ENCODE data around the gene PALLD.

The PALLD gene

GRCh38 chr4:168887809-168888208 is 391.0 kb downstream of the PALLD start:
- H3K4me3 ChIP-seq (ENCODE audit: low read depth, low read length), result no peak overlapping the region

GRCh38 chr4:168888715-168889215 is 391.9 kb downstream of the PALLD start:
- DNase-seq (ENCODE audit: low read depth), result no peak
- TF ChIP-seq CTCF (IDR thresholded peaks at IDR 0.05; ENCODE audit: low read depth, low read length) (no peak), MAX (IDR thresholded peaks at IDR 0.05; ENCODE audit: low read depth, low read length) (no peak), MYC (IDR thresholded peaks at IDR 0.05; ENCODE audit: low read depth, low read length) (no peak), POLR2A (IDR thresholded peaks at IDR 0.05; ENCODE audit: extremely low read depth, insufficient read length) (no peak)
- no peak overlapping the region for H3K4me3 ChIP-seq (ENCODE audit: low read depth, low read length)

More at GRCh38 chr4:168887809-168888208, 391.0 kb downstream of the PALLD start:
- no peak for DNase-seq (ENCODE audit: low read depth)
- no peak for TF ChIP-seq MAX (IDR thresholded peaks at IDR 0.05; ENCODE audit: low read depth, low read length)
- no peak for TF ChIP-seq CTCF (IDR thresholded peaks at IDR 0.05; ENCODE audit: low read depth, low read length)
- TF ChIP-seq POLR2A (IDR thresholded peaks at IDR 0.05; ENCODE audit: extremely low read depth, insufficient read length), result no peak
- no peak for TF ChIP-seq MYC (IDR thresholded peaks at IDR 0.05; ENCODE audit: low read depth, low read length)

GRCh38 chr4:168891086-168891485 is 394.2 kb downstream of the PALLD start:
- no peak overlapping the region for H3K4me3 ChIP-seq (ENCODE audit: low read depth, low read length)
- DNase-seq (ENCODE audit: low read depth), result no peak
- TF ChIP-seq POLR2A (IDR thresholded peaks at IDR 0.05; ENCODE audit: extremely low read depth, insufficient read length) (no peak), MYC (IDR thresholded peaks at IDR 0.05; ENCODE audit: low read depth, low read length) (no peak), MAX (IDR thresholded peaks at IDR 0.05; ENCODE audit: low read depth, low read length) (no peak), CTCF (IDR thresholded peaks at IDR 0.05; ENCODE audit: low read depth, low read length) (no peak)

GRCh38 chr4:168891688-168892087 is 394.8 kb downstream of the PALLD start:
- no peak for DNase-seq (ENCODE audit: low read depth)
- no peak overlapping the region for H3K4me3 ChIP-seq (ENCODE audit: low read depth, low read length)
- TF ChIP-seq MYC (IDR thresholded peaks at IDR 0.05; ENCODE audit: low read depth, low read length) (no peak), POLR2A (IDR thresholded peaks at IDR 0.05; ENCODE audit: extremely low read depth, insufficient read length) (no peak), MAX (IDR thresholded peaks at IDR 0.05; ENCODE audit: low read depth, low read length) (no peak), CTCF (IDR thresholded peaks at IDR 0.05; ENCODE audit: low read depth, low read length) (no peak)

GRCh38 chr4:168892475-168892874 is 395.6 kb downstream of the PALLD start:
- TF ChIP-seq MAX (IDR thresholded peaks at IDR 0.05; ENCODE audit: low read depth, low read length) (no peak), CTCF (IDR thresholded peaks at IDR 0.05; ENCODE audit: low read depth, low read length) (no peak), MYC (IDR thresholded peaks at IDR 0.05; ENCODE audit: low read depth, low read length) (no peak), POLR2A (IDR thresholded peaks at IDR 0.05; ENCODE audit: extremely low read depth, insufficient read length) (no peak)
- no peak overlapping the region for H3K4me3 ChIP-seq (ENCODE audit: low read depth, low read length)
- DNase-seq (ENCODE audit: low read depth), result no peak
